Peyer's patch (tissue), 4 donors: Measurements from ENCODE around the gene ITK. TPM values are rescaled to one million over a fixed set of nuclear protein-coding genes. Genes with fewer than 3 reads are reported as not detected.
"Not testable (repeated sequence)": the region's sequence is repeated elsewhere in the genome, so short reads cannot be mapped to it uniquely, and the experiment has no call there.

ENCODE experiments used
- DNase-seq, 3 donors: peaks; one replicate each; pipeline ENCODE4 v3.0.0-alpha.2; 2017 to 2019
- H3K27ac ChIP-seq, 4 donors: fragments of 200-600 bp; sonication (generic); one replicate each; pipeline ENCODE4 v1.5.1; 2016 to 2019
- H3K27me3 ChIP-seq, 2 donors: fragments of 200-600 bp; sonication (generic); one replicate each; pipeline ENCODE4 v1.5.1; 2019
- H3K36me3 ChIP-seq, 3 donors: fragments of 200-600 bp; sonication (generic); one replicate each; pipeline ENCODE4 v1.5.1; 2016 to 2019
- H3K4me1 ChIP-seq, 4 donors: fragments of 200-600 bp; sonication (generic); one replicate each; pipeline ENCODE4 v1.5.1; 2016 to 2019
- H3K4me3 ChIP-seq, 4 donors: fragments of 200-600 bp; sonication (generic); 1 replicate in 3 of 4; 2 replicates in 1 of 4; pipeline ENCODE4 v1.5.1; 2016 to 2019; ENCODE audit warnings: mild to moderate bottlenecking in 1 of 4
- H3K9me3 ChIP-seq, 4 donors: fragments of 200-600 bp; sonication (generic); one replicate each; pipeline ENCODE4 v1.5.1; 2016 to 2019; ENCODE audit warnings: mild to moderate bottlenecking in 1 of 4
- POLR2A ChIP-seq, 2 donors: fragments of 450-650 bp; IDR thresholded peaks; one replicate each; pipeline ENCODE4 v1.5.1; 2017; ENCODE audit warnings: antibody characterized with exemption in 2 of 2, mild to moderate bottlenecking in 2 of 2, moderate library complexity in 2 of 2
- total RNA-seq, 4 donors: library from RNA; depleted of rRNA; stranded (reverse); fragments of >200 nt; gene quantifications; one replicate each; pipeline ENCODE4 v1.1.0, GENCODE V29; 2016
- TF ChIP-seq, protein P1 (sequence below), 6 experiments: fragments of 450-650 bp in 4 of 6; fragments of 200-600 bp in 2 of 6; sonication (generic) in 1 of 6; IDR thresholded peaks; one replicate each; pipeline ENCODE4 v1.5.1; 2017 to 2019; ENCODE audit warnings: antibody characterized with exemption in 6 of 6, mild to moderate bottlenecking in 3 of 6, moderate library complexity in 1 of 6

ITK gene
- total RNA-seq, 4 donors from 2014 or later, result 6.7 to 16.5 (median 6.9) TPM

DNA sequence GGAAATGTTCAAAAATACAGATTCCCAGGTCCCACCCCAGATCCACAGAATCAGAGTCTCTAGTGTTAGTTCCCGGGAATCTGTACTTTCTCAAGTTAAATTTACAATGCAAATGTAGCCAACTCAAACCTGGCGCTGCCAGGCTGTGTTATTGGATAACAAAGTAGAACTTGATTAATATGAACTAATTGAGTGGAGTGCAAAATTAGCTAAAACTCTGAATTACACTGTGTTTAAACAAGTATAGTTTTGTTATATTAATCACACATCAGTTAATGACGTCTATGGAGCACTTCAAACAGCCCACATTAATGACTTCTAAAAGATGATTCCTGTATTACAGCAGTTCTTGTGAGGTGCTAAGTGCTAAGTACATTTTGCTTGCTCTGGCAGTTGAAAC lies 52.9 kb downstream of the ITK start:
- H3K27me3 ChIP-seq, result no peaks in the 10 kb centered on the region
- no peaks in the 10 kb centered on the region for H3K9me3 ChIP-seq
- no peaks in the 10 kb centered on the region for H3K4me1 ChIP-seq
- no peak overlapping the region for H3K4me3 ChIP-seq
- no peaks in the 10 kb centered on the region for H3K36me3 ChIP-seq
- no peak overlapping the region for H3K27ac ChIP-seq
- DNase-seq, result no peak
- TF ChIP-seq, protein P1, sequence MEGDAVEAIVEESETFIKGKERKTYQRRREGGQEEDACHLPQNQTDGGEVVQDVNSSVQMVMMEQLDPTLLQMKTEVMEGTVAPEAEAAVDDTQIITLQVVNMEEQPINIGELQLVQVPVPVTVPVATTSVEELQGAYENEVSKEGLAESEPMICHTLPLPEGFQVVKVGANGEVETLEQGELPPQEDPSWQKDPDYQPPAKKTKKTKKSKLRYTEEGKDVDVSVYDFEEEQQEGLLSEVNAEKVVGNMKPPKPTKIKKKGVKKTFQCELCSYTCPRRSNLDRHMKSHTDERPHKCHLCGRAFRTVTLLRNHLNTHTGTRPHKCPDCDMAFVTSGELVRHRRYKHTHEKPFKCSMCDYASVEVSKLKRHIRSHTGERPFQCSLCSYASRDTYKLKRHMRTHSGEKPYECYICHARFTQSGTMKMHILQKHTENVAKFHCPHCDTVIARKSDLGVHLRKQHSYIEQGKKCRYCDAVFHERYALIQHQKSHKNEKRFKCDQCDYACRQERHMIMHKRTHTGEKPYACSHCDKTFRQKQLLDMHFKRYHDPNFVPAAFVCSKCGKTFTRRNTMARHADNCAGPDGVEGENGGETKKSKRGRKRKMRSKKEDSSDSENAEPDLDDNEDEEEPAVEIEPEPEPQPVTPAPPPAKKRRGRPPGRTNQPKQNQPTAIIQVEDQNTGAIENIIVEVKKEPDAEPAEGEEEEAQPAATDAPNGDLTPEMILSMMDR (IDR thresholded peaks at IDR 0.05), result no peak
- no peak for TF ChIP-seq POLR2A (IDR thresholded peaks at IDR 0.05)

DNA sequence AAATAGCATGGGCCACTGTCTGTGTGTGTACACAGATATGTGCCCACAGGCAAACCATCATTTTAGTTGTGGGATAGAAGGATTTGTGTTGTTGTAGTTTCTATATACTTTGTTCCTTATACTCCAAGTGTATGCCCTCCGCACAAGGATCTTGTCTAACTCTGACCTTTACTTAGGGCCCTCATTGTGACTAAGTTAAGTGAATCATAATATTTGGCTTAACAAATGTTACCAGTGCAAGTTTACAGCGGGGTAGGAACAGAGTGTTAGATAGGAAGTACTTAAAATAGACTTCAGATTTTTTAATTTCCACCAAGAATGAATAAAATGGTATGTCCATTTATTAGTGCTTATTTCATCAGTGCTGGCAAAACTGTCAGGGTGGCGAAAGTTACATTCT lies 55.8 kb downstream of the ITK start:
- no peak overlapping the region for H3K27ac ChIP-seq
- H3K27me3 ChIP-seq, result no peaks in the 10 kb centered on the region
- no peak for DNase-seq
- no peaks in the 10 kb centered on the region for H3K4me1 ChIP-seq
- H3K4me3 ChIP-seq, result no peak overlapping the region
- H3K9me3 ChIP-seq, result no peaks in the 10 kb centered on the region
- H3K36me3 ChIP-seq, result no peaks in the 10 kb centered on the region
- TF ChIP-seq, protein P1 (IDR thresholded peaks at IDR 0.05), result no peak
- no peak for TF ChIP-seq POLR2A (IDR thresholded peaks at IDR 0.05)

DNA sequence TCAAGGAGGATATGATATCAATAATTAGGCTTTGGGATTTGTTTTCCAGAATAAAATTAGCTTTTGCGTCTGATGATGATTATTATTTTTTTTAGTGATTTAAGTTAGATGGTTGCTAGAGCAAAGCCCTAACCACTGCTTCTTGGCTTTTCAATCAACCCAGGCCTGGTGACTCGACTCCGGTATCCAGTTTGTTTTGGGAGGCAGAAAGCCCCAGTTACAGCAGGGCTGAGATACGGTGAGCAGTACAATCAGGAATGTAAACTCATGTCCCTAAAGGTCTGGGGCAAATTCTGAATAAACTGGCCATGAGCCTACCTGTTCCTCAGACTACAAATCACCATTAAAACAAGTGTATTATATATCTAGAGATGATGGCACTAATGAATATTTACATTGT lies 60.8 kb downstream of the ITK start:
- H3K27me3 ChIP-seq, result no peaks in the 10 kb centered on the region
- no peaks in the 10 kb centered on the region for H3K36me3 ChIP-seq
- H3K9me3 ChIP-seq, result no peaks in the 10 kb centered on the region
- no peaks in the 10 kb centered on the region for H3K4me1 ChIP-seq
- no peak overlapping the region for H3K4me3 ChIP-seq
- no peak for TF ChIP-seq POLR2A (IDR thresholded peaks at IDR 0.05)
- TF ChIP-seq, protein P1 (IDR thresholded peaks at IDR 0.05), result no peak
- no peak for DNase-seq
- no peak overlapping the region for H3K27ac ChIP-seq

DNA sequence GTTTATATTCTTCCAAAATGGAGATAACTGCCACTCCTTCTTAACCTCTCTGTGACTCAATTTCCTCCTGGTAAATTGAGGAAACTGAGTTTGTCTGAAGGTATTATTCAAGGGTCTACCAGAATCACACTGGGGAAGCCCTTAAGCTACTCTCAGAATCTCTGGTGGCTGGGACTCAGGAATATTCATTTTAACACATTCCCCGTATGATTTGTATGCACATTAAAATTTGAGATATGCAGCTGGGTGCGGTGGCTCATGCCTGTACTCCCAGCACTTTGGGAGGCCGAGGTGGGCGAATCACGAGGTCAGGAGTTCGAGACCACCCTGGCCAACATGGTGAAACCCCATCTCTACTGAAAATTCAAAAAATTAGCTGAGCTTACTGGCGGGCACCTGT lies 64.1 kb downstream of the ITK start:
- not testable (repeated sequence) for DNase-seq, H3K4me3 ChIP-seq, H3K4me1 ChIP-seq, H3K36me3 ChIP-seq, H3K27ac ChIP-seq, H3K27me3 ChIP-seq, H3K9me3 ChIP-seq

DNA sequence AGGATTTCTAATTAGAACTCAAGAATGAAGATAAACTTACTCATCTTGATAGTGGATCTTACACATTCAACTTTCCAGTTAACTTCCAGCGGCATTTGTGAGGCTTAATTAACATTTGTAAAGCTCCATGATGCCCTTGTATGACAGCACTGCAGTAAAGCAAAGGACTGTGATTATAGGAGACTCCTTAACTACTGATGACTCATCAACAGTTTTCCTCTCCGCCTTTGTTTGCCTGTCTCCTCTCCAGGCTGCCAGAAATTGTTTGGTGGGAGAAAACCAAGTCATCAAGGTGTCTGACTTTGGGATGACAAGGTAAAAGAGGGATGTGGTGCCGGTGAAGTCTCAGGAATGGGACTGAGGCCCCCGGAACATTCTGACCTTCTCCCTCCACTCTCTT lies 64.8 kb downstream of the ITK start:
- no peaks in the 10 kb centered on the region for H3K27me3 ChIP-seq
- no peak for TF ChIP-seq POLR2A (IDR thresholded peaks at IDR 0.05)
- TF ChIP-seq, protein P1 (IDR thresholded peaks at IDR 0.05), result no peak
- H3K4me1 ChIP-seq, result peaks cover 0 to 10% (median 0%) of the 10 kb centered on the region in 4 donors
- H3K27ac ChIP-seq, result no peak overlapping the region
- no peaks in the 10 kb centered on the region for H3K9me3 ChIP-seq
- H3K36me3 ChIP-seq, result no peaks in the 10 kb centered on the region
- no peak for DNase-seq
- H3K4me3 ChIP-seq, result no peak overlapping the region

DNA sequence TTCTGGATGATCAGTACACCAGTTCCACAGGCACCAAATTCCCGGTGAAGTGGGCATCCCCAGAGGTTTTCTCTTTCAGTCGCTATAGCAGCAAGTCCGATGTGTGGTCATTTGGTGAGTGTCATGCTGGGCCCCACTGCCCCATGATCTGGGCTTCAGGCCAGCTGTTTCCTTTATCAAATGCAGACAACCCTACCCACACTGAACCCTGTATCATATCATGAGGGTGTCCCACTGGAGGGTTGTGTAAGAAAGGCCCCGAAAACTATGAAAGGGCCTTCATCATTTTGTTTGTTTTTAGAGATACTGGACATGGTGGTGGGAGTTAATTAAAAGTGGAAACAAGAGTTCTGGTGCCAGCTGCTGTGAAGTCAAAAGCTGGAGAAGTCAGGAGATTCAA lies 65.2 kb downstream of the ITK start:
- no peaks in the 10 kb centered on the region for H3K27me3 ChIP-seq
- no peak for TF ChIP-seq POLR2A (IDR thresholded peaks at IDR 0.05)
- TF ChIP-seq, protein P1 (IDR thresholded peaks at IDR 0.05), result no peak

More for the DNA sequence above, 65.2 kb downstream of the ITK start:
- Histone ChIP-seq H3K4me3 (no peak overlapping the region), H3K9me3 (no peaks in the 10 kb centered on the region), H3K27ac (no peak overlapping the region), H3K36me3 (no peaks in the 10 kb centered on the region), H3K4me1 (peaks cover 0 to 10% (median 0%) of the 10 kb centered on the region in 4 donors)
- DNase-seq, result no peak
